Measurements from ENCODE around the gene CAMK1D. TPM values are rescaled to one million over a fixed set of nuclear protein-coding genes. Genes with fewer than 3 reads are reported as not detected.

CAMK1D gene
- polyA plus RNA-seq, 2 of the 4 experiments (the other 2 are of a cell fraction) = 6.6 to 12.5 TPM

DNA sequence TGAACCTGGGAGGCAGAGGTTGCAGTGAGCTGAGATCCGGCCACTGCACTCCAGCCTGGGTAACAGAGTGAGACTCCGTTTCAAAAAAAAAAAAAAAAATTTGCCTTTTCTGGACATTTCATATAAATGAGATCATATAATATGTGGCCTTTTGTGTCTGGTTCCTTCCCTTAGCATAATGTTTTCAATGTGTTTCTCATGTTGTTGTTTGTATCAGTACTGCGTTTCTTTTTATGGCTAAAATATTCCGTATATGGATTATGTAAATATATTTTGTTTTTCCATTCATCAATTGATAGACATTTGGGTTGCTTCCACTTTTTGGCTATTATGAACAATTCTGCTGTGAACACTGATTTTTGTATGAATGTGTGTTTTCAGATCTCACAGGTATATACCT lies 394.6 kb downstream of the CAMK1D start:
- ATAC-seq (no peak), FAIRE-seq (no peak), DNase-seq (ENCODE audit: low read depth in 1 of 2, low spot score in 1 of 2) (no peak)
- no peaks in the 10 kb centered on the region for H3K9me3 ChIP-seq
- no peak overlapping the region for H3K4me2 ChIP-seq
- POLR2A ChIA-PET = interaction anchor here (0.6 kb wide), 1 partner anchor 16 kb away, joined by 3 read pairs; no protein-coding TSS in a partner anchor
- CTCF ChIA-PET = interaction anchor here (0.7 to 1.0 kb wide), 2 partner anchors 38 to 368 kb away, joined by 3 read pairs; no protein-coding TSS in a partner anchor
- H3K4me1 ChIP-seq = no peaks in the 10 kb centered on the region
- H3K4me3 ChIP-seq = no peak overlapping the region
- WGBS (ENCODE audit: missing lambda C conversion rate) = 86% methylated on average over 4 of the region's 4 CpGs
- no peak overlapping the region for H3K27ac ChIP-seq
- TF ChIP-seq JUN (IDR thresholded peaks at IDR 0.05) = no peak
- TF ChIP-seq CHD4 (IDR thresholded peaks at IDR 0.05; ENCODE audit: borderline replicate concordance) = no peak
- no peak for TF ChIP-seq EP300 (IDR thresholded peaks at IDR 0.05)

DNA sequence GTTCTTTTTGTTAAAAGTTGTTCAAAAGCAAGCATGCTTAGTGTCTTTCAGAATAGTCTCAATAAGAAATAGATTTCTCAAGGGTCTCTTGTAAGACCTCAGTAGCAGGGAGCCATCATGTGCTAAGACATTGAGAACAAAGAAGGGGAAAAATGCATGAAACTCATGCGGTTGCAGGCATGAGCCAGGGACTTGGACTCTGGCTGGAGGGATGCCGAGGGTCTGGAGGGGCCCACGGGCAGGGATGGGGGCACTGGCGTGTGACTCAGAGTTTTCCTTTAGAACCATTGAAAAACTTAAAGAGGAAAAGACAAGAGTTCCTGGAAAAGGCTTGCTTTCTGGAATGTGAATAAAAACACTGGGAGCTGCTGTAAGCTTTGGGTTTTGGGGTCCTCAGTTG lies 398.8 kb downstream of the CAMK1D start:
- no peak overlapping the region for H3K4me2 ChIP-seq
- no peak for FAIRE-seq
- DNase-seq (ENCODE audit: low read depth in 1 of 2, low spot score in 1 of 2) = no peak
- H3K4me1 ChIP-seq = no peaks in the 10 kb centered on the region
- ATAC-seq = no peak
- WGBS (ENCODE audit: missing lambda C conversion rate) = 57% methylated on average over 4 of the region's 4 CpGs
- H3K9me3 ChIP-seq = no peaks in the 10 kb centered on the region
- H3K27ac ChIP-seq = no peak overlapping the region
- POLR2A ChIA-PET = no interaction called here
- TF ChIP-seq, protein P1, sequence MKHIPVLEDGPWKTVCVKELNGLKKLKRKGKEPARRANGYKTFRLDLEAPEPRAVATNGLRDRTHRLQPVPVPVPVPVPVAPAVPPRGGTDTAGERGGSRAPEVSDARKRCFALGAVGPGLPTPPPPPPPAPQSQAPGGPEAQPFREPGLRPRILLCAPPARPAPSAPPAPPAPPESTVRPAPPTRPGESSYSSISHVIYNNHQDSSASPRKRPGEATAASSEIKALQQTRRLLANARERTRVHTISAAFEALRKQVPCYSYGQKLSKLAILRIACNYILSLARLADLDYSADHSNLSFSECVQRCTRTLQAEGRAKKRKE (CRISPR knock-in tag; IDR thresholded peaks at IDR 0.05; ENCODE audit: low read depth) = no peak
- TF ChIP-seq, protein P2, sequence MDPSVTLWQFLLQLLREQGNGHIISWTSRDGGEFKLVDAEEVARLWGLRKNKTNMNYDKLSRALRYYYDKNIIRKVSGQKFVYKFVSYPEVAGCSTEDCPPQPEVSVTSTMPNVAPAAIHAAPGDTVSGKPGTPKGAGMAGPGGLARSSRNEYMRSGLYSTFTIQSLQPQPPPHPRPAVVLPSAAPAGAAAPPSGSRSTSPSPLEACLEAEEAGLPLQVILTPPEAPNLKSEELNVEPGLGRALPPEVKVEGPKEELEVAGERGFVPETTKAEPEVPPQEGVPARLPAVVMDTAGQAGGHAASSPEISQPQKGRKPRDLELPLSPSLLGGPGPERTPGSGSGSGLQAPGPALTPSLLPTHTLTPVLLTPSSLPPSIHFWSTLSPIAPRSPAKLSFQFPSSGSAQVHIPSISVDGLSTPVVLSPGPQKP (IDR thresholded peaks at IDR 0.05; ENCODE audit: low read depth, low read length) = no peak
- no peak for TF ChIP-seq FOSB (CRISPR knock-in tag; IDR thresholded peaks at IDR 0.05)
- no peak for TF ChIP-seq EHF (CRISPR knock-in tag; IDR thresholded peaks at IDR 0.05)
- no peak for TF ChIP-seq EHMT2 (IDR thresholded peaks at IDR 0.05; ENCODE audit: low read depth)
- TF ChIP-seq RNF2 (IDR thresholded peaks at IDR 0.05; ENCODE audit: borderline replicate concordance, low read depth) = no peak
- TF ChIP-seq, protein P3, sequence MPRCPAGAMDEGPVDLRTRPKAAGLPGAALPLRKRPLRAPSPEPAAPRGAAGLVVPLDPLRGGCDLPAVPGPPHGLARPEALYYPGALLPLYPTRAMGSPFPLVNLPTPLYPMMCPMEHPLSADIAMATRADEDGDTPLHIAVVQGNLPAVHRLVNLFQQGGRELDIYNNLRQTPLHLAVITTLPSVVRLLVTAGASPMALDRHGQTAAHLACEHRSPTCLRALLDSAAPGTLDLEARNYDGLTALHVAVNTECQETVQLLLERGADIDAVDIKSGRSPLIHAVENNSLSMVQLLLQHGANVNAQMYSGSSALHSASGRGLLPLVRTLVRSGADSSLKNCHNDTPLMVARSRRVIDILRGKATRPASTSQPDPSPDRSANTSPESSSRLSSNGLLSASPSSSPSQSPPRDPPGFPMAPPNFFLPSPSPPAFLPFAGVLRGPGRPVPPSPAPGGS (IDR thresholded peaks at IDR 0.05) = no peak
- TF ChIP-seq CBX2 (IDR thresholded peaks at IDR 0.05; ENCODE audit: borderline replicate concordance, low read depth) = no peak
- no peak for TF ChIP-seq ZSCAN20 (CRISPR knock-in tag; IDR thresholded peaks at IDR 0.05)
- no peak for TF ChIP-seq CEBPB (IDR thresholded peaks at IDR 0.05)
- TF ChIP-seq, protein P4, sequence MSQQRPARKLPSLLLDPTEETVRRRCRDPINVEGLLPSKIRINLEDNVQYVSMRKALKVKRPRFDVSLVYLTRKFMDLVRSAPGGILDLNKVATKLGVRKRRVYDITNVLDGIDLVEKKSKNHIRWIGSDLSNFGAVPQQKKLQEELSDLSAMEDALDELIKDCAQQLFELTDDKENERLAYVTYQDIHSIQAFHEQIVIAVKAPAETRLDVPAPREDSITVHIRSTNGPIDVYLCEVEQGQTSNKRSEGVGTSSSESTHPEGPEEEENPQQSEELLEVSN (IDR thresholded peaks at IDR 0.05; ENCODE audit: borderline replicate concordance, low read depth) = no peak
- TF ChIP-seq SMC3 (IDR thresholded peaks at IDR 0.05) = no peak
- TF ChIP-seq JUNB (IDR thresholded peaks at IDR 0.05) = no peak
- no peak for TF ChIP-seq RARB (CRISPR knock-in tag; IDR thresholded peaks at IDR 0.05)
- TF ChIP-seq TFCP2L1 (CRISPR knock-in tag; IDR thresholded peaks at IDR 0.05) = no peak
- no peak overlapping the region for H3K4me3 ChIP-seq
- CTCF ChIA-PET = no interaction called here

DNA sequence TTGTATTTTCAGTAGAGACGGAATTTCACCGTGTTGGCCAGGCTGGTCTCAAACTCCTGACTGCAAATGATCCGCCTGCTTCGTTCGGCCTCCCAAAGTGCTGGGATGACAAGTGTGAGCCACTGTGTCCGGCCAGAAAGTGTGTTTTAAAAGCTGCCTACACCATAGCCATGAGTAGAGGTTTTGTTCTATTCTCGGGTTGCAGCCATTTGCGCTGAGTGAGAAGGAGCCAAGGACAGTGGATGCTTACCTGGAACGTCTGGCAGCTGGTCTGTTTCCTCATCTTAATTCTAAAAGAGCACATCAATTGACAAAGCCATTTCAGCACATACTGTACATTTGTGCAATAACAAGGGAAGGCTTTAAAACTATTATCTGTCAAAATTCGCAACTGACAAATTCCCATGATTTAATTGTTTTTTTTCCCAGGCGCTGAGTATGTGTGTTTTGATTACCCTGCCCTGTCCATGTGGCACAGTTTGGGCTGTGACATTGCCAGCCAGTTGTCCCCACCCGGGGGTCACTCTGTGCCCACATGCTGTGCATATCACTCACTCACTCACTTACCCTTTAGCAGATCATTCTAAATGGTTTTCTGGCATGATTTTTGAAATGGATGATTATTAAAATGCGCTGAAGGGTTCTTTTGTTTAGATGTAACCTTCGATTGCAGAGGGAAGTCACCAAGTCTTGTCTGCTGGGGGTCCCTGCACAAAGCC lies 400.6 kb downstream of the CAMK1D start:
- Histone ChIP-seq H3K4me1 (no peaks in the 10 kb centered on the region), H3K27ac (no peak overlapping the region), H3K4me3 (no peak overlapping the region), H3K4me2 (no peak overlapping the region), H3K9me3 (no peaks in the 10 kb centered on the region)
- ChIA-PET POLR2A (no interaction called here), CTCF (interaction anchor here (1.1 to 1.5 kb wide), 2 partner anchors 14 to 18 kb away, joined by 3 read pairs; no protein-coding TSS in a partner anchor)
- WGBS (ENCODE audit: missing lambda C conversion rate) = 80% methylated on average over 14 of the region's 14 CpGs
- ATAC-seq (no peak), FAIRE-seq (no peak), DNase-seq (ENCODE audit: low read depth in 1 of 2, low spot score in 1 of 2) (no peak)
- TF ChIP-seq CEBPB (IDR thresholded peaks at IDR 0.05) (no peak), GATA3 (IDR thresholded peaks at IDR 0.05; ENCODE audit: borderline replicate concordance) (no peak), EHMT2 (IDR thresholded peaks at IDR 0.05; ENCODE audit: low read depth) (no peak), CHD4 (IDR thresholded peaks at IDR 0.05; ENCODE audit: borderline replicate concordance) (no peak), HOXA7 (CRISPR knock-in tag; IDR thresholded peaks at IDR 0.05) (no peak), CBX2 (IDR thresholded peaks at IDR 0.05; ENCODE audit: borderline replicate concordance, low read depth) (no peak), FOXS1 (CRISPR knock-in tag; IDR thresholded peaks at IDR 0.05) (no peak)
- TF ChIP-seq, protein P3 (IDR thresholded peaks at IDR 0.05) = no peak
- TF ChIP-seq, protein P4 (IDR thresholded peaks at IDR 0.05; ENCODE audit: borderline replicate concordance, low read depth) = no peak
